T47D (cell line): ENCODE results near the gene GAPDH.
"Not testable (repeated sequence)": the region's sequence is repeated elsewhere in the genome, so short reads cannot be mapped to it uniquely, and the experiment has no call there.

ENCODE experiments used
- DNase-seq, 2 experiments: peaks; one replicate each; pipeline versions ENCODE4 v3.0.0 to v3.0.0-alpha.2; 2011 to 2012; ENCODE audit warnings: low read depth in 1 of 2, low spot score in 1 of 2
- JUND ChIP-seq: IDR thresholded peaks from 2 replicates; pipeline ENCODE4 v1.6.1; 2012; ENCODE audit warnings: low read depth
- in situ Hi-C: cut with HindIII; loops from 2 replicates; pipeline ENCODE4 v1.10.0; 2016; ENCODE audit warnings: low sequenced_read_pairs, low pct_unique_long_range_greater_than_20kb

Gene GAPDH

GRCh38 chr12:6533923-6534694 is at the start of gene GAPDH:
Gene GAPDH, plus strand, starts transcription at chr12:6534517. Its CDS starts 316 bp downstream, at chr12:6534833.
- in situ Hi-C loops = no loop called here
- peak; percentile 66 to 93 for DNase-seq
- no peak for TF ChIP-seq JUND

GRCh38 chr12:6488240-6488639 is 46.1 kb upstream of the GAPDH start:
- TF ChIP-seq JUND = no peak
- in situ Hi-C loops = no loop called here
- DNase-seq = no peak

- no peak for DNase-seq
- no peak for TF ChIP-seq JUND
- in situ Hi-C loops = no loop called here
These were observed 44.9 kb upstream of the GAPDH start for GRCh38 chr12:6489449-6489848.

GRCh38 chr12:6490673-6491072 is 43.6 kb upstream of the GAPDH start:
- DNase-seq, in situ Hi-C loops: not testable (repeated sequence)

GRCh38 chr12:6492838-6493496 is 41.4 kb upstream of the GAPDH start, which contains the start of gene MRPL51:
Gene MRPL51, minus strand, starts transcription at chr12:6493262. Its CDS starts 126 bp downstream, at chr12:6493136.
- DNase-seq = peak; percentile 32 to 88
- TF ChIP-seq JUND = no peak
- in situ Hi-C loops = no loop called here

- DNase-seq = peak; percentile 53 to 93
- in situ Hi-C loops = no loop called here
- no peak for TF ChIP-seq JUND
These were observed 40.6 kb upstream of the GAPDH start, which contains the start of gene NCAPD2 for GRCh38 chr12:6493497-6494257. Gene NCAPD2, plus strand, starts transcription at chr12:6494102. Its CDS starts 997 bp downstream, at chr12:6495099.

GRCh38 chr12:6494258-6494743 is 40.0 kb upstream of the GAPDH start:
- no peak for DNase-seq

GRCh38 chr12:6494968-6495367 is 39.3 kb upstream of the GAPDH start:
- no peak for TF ChIP-seq JUND
- in situ Hi-C loops = no loop called here
- no peak for DNase-seq

More at GRCh38 chr12:6494258-6494743, 40.0 kb upstream of the GAPDH start:
- in situ Hi-C loops = no loop called here
- TF ChIP-seq JUND = no peak

- in situ Hi-C loops, DNase-seq: not testable (repeated sequence)
These were observed 37.0 kb upstream of the GAPDH start for GRCh38 chr12:6497291-6497690.

- in situ Hi-C loops = no loop called here
- DNase-seq = no peak
- no peak for TF ChIP-seq JUND
These were observed 33.9 kb upstream of the GAPDH start for GRCh38 chr12:6500466-6500865.

GRCh38 chr12:6507102-6507998 is 27.0 kb upstream of the GAPDH start:
- no peak for TF ChIP-seq JUND
- no peak for DNase-seq
- in situ Hi-C loops = no loop called here

GRCh38 chr12:6508087-6508486 is 26.2 kb upstream of the GAPDH start:
- TF ChIP-seq JUND = no peak
- DNase-seq = no peak
- in situ Hi-C loops = no loop called here
